Suppressor macrophage treated with lipopolysaccharide for 4 hours (primary cell): ENCODE data around the gene CCHCR1.
"Not testable (repeated sequence)": the region's sequence is repeated elsewhere in the genome, so short reads cannot be mapped to it uniquely, and the experiment has no call there.

Source experiments
- DNase-seq: peaks from one replicate; pipeline ENCODE4 v3.0.0-alpha.2; 2020

CCHCR1 gene

GRCh38 chr6:31179896-31180295 lies 22.3 kb upstream of the CCHCR1 start:
- DNase-seq, result no peak

- no peak for DNase-seq
These were observed 21.4 kb upstream of the CCHCR1 start for GRCh38 chr6:31179042-31179386.

- DNase-seq, result no peak
These were observed 20.8 kb upstream of the CCHCR1 start for GRCh38 chr6:31178143-31179041.

- no peak for DNase-seq
These were observed 18.4 kb upstream of the CCHCR1 start for GRCh38 chr6:31175971-31176370.

GRCh38 chr6:31174378-31174777 lies 16.8 kb upstream of the CCHCR1 start:
- DNase-seq, result no peak

GRCh38 chr6:31173406-31173805 lies 15.8 kb upstream of the CCHCR1 start:
- no peak for DNase-seq

GRCh38 chr6:31172973-31173384 lies 15.4 kb upstream of the CCHCR1 start:
- DNase-seq, result no peak

- no peak for DNase-seq
These were observed 14.6 kb upstream of the CCHCR1 start for GRCh38 chr6:31171931-31172905.

- no peak for DNase-seq
These were observed 13.5 kb upstream of the CCHCR1 start for GRCh38 chr6:31170987-31171671.

GRCh38 chr6:31170600-31170881 lies 12.9 kb upstream of the CCHCR1 start, which contains the start of gene POU5F1:
POU5F1 (minus strand) TSS chr6:31170682; CDS start chr6:31170620, 62 bp downstream.
- no peak for DNase-seq

GRCh38 chr6:31169858-31170599 lies 12.4 kb upstream of the CCHCR1 start:
- DNase-seq, result not testable (repeated sequence)

- DNase-seq, result no peak
These were observed 11.7 kb upstream of the CCHCR1 start for GRCh38 chr6:31169123-31169857.

GRCh38 chr6:31168606-31169005 lies 11.0 kb upstream of the CCHCR1 start:
- no peak for DNase-seq

- no peak for DNase-seq
These were observed 8.4 kb upstream of the CCHCR1 start for GRCh38 chr6:31165986-31166385.

GRCh38 chr6:31165064-31165832 lies 7.6 kb upstream of the CCHCR1 start:
- DNase-seq, result not testable (repeated sequence)

GRCh38 chr6:31164475-31165063 lies 7.0 kb upstream of the CCHCR1 start:
- not testable (repeated sequence) for DNase-seq

GRCh38 chr6:31163922-31164321 lies 6.3 kb upstream of the CCHCR1 start:
- DNase-seq, result no peak

- no peak for DNase-seq
These were observed 5.0 kb upstream of the CCHCR1 start for GRCh38 chr6:31162463-31163165.

- DNase-seq, result no peak
These were observed 3.9 kb upstream of the CCHCR1 start for GRCh38 chr6:31161216-31162126.
